H1 (cell line): ENCODE data around the gene RANBP2. TPM values are rescaled to one million over a fixed set of nuclear protein-coding genes. Genes with fewer than 3 reads are reported as not detected.

Experiments
- CTCF ChIA-PET: fragments of 300-600 bp; sonication (Branson Sonifier 250); formaldehyde crosslinking; loops from one replicate; lab custom pipeline; 2021; ENCODE audit not compliant: partially characterized antibody; lab: Charles Lee
- POLR2A ChIA-PET: fragments of 300-600 bp; sonication (Branson Sonifier 250); formaldehyde crosslinking; loops from one replicate; lab custom pipeline; 2021; ENCODE audit warnings: inconsistent platforms; ENCODE audit not compliant: partially characterized antibody; lab: Charles Lee
- DNase-seq, 2 experiments: peaks; one replicate each; pipeline versions ENCODE4 v3.0.0 to v3.0.0-alpha.2; 2010 to 2022; ENCODE audit warnings: low spot score in 2 of 2, low read depth in 1 of 2, mixed read lengths in 1 of 2
- FAIRE-seq: peaks from 2 replicates; lab custom pipeline; 2011; peaks lifted over from hg19 to GRCh38; lab: Jason Lieb, UNC
- H2AFZ ChIP-seq: 2 replicates; pipeline ENCODE4 v1.8.1; 2012; ENCODE audit warnings: low read length, inconsistent platforms
- H2AK5ac ChIP-seq: 2 replicates; pipeline ENCODE4 v1.6.1; 2013; ENCODE audit warnings: low read depth, low read length
- H2BK120ac ChIP-seq: replicated peaks from 2 replicates; pipeline ENCODE3; 2013; ENCODE audit warnings: low read depth, low read length, inconsistent platforms
- H2BK12ac ChIP-seq: 2 replicates; pipeline ENCODE4 v1.6.1; 2013; ENCODE audit warnings: low read depth, low read length
- H2BK15ac ChIP-seq: 2 replicates; pipeline ENCODE4 v1.6.1; 2013; ENCODE audit warnings: low read length
- H2BK20ac ChIP-seq: 2 replicates; pipeline ENCODE4 v1.6.1; 2013; ENCODE audit warnings: low read length
- H2BK5ac ChIP-seq: 2 replicates; pipeline ENCODE4 v1.6.1; 2013; ENCODE audit warnings: low read depth, low read length
- H3K14ac ChIP-seq: 2 replicates; pipeline ENCODE4 v1.6.1; 2013; ENCODE audit warnings: inconsistent platforms; ENCODE audit not compliant: insufficient read length
- H3K18ac ChIP-seq: 2 replicates; pipeline ENCODE4 v1.6.1; 2013; ENCODE audit warnings: low read length; ENCODE audit errors: extremely low read depth
- H3K23ac ChIP-seq: 2 replicates; pipeline ENCODE4 v1.6.1; 2013; ENCODE audit warnings: inconsistent platforms; ENCODE audit not compliant: insufficient read length
- H3K23me2 ChIP-seq: 2 replicates; pipeline ENCODE4 v1.6.1; 2013; ENCODE audit warnings: low read depth, low read length
- H3K27ac ChIP-seq: 2 replicates; pipeline ENCODE4 v1.6.1; 2011; ENCODE audit warnings: low read depth, low read length, inconsistent platforms
- H3K27me3 ChIP-seq, 4 experiments: replicated peaks in 1 of 4; 1 replicate in 1 of 4; 2 replicates in 3 of 4; pipeline versions ENCODE4 v1.6.1 to v1.8.1; 2011 to 2013; ENCODE audit warnings: low read length in 3 of 4, mild to moderate bottlenecking in 3 of 4, inconsistent platforms in 2 of 4, mixed read lengths in 2 of 4, moderate library complexity in 1 of 4; ENCODE audit not compliant: control insufficient read depth in 3 of 4, insufficient read depth in 3 of 4; ENCODE audit errors: extremely low read depth in 1 of 4
- H3K36me3 ChIP-seq, 4 experiments: 2 replicates each; pipeline versions ENCODE4 v1.6.1 to v1.8.1; 2011 to 2013; ENCODE audit warnings: mild to moderate bottlenecking in 4 of 4, low read length in 3 of 4, moderate library complexity in 2 of 4, control low read depth in 1 of 4, inconsistent platforms in 1 of 4; ENCODE audit not compliant: insufficient read depth in 4 of 4, control insufficient read depth in 2 of 4
- H3K4ac ChIP-seq: replicated peaks from 2 replicates; pipeline ENCODE3; 2013; ENCODE audit warnings: low read length, low read depth, mixed read lengths, inconsistent platforms; ENCODE audit not compliant: insufficient read length
- H3K4me1 ChIP-seq, 4 experiments: replicated peaks in 1 of 4; 1 replicate in 1 of 4; 2 replicates in 3 of 4; pipeline versions ENCODE4 v1.6.1 to v1.8.1; 2011 to 2013; ENCODE audit warnings: low read length in 3 of 4, inconsistent platforms in 2 of 4, mixed read lengths in 1 of 4; ENCODE audit not compliant: insufficient read depth in 4 of 4, control insufficient read depth in 3 of 4
- H3K4me2 ChIP-seq, 2 experiments: 2 replicates each; pipeline versions ENCODE4 v1.6.1 to v1.8.1; 2011 to 2013; ENCODE audit warnings: low read depth in 2 of 2, low read length in 2 of 2, control low read depth in 1 of 2, inconsistent platforms in 1 of 2, mild to moderate bottlenecking in 1 of 2; ENCODE audit not compliant: insufficient read depth in 1 of 2
- H3K4me3 ChIP-seq, 4 experiments: fragments of 200-600, 300-600 bp in 1 of 4; sonication (generic), shearing (Covaris generic), sonication (Bioruptor Twin) in 1 of 4; 2 replicates each; pipeline versions ENCODE4 v1.5.1 to v1.8.1; 2011 to 2016; ENCODE audit warnings: low read length in 4 of 4, low read depth in 3 of 4, control low read depth in 2 of 4, inconsistent platforms in 2 of 4, mild to moderate bottlenecking in 2 of 4, mixed read lengths in 1 of 4, moderate library complexity in 1 of 4; ENCODE audit not compliant: insufficient read depth in 2 of 4; ENCODE audit errors: extremely low read depth in 1 of 4
- H3K56ac ChIP-seq: replicated peaks from 2 replicates; pipeline ENCODE3; 2013; ENCODE audit warnings: low read depth, mild to moderate bottlenecking, mixed read lengths, low read length, inconsistent platforms; ENCODE audit not compliant: insufficient read length
- H3K79me1 ChIP-seq: 2 replicates; pipeline ENCODE4 v1.6.1; 2013; ENCODE audit warnings: low read depth, low read length, control low read depth
- H3K79me2 ChIP-seq, 2 experiments: 2 replicates each; pipeline versions ENCODE4 v1.6.1 to v1.8.1; 2012 to 2013; ENCODE audit warnings: low read length in 2 of 2, mild to moderate bottlenecking in 2 of 2, inconsistent platforms in 1 of 2; ENCODE audit not compliant: insufficient read depth in 2 of 2, control insufficient read depth in 1 of 2
- H3K9ac ChIP-seq, 4 experiments: replicated peaks in 1 of 4; 1 replicate in 1 of 4; 2 replicates in 3 of 4; pipeline versions ENCODE4 v1.6.1 to v1.8.1; 2011 to 2013; ENCODE audit warnings: low read depth in 3 of 4, low read length in 3 of 4, control low read depth in 2 of 4, mild to moderate bottlenecking in 2 of 4, moderate library complexity in 2 of 4, inconsistent platforms in 1 of 4; ENCODE audit errors: extremely low read depth in 1 of 4
- H3K9me3 ChIP-seq, 2 experiments: 2 replicates each; pipeline versions ENCODE4 v1.6.1 to v1.8.1; 2012 to 2013; ENCODE audit warnings: mild to moderate bottlenecking in 2 of 2, moderate library complexity in 2 of 2, control low read depth in 1 of 2, inconsistent platforms in 1 of 2, low read depth in 1 of 2, low read length in 1 of 2, mixed read lengths in 1 of 2; ENCODE audit not compliant: insufficient read depth in 2 of 2
- H4K20me1 ChIP-seq, 2 experiments: replicated peaks in 1 of 2; 2 replicates each; pipeline versions ENCODE3 to v1.8.1; 2011 to 2013; ENCODE audit warnings: inconsistent platforms in 2 of 2, low read length in 2 of 2, mild to moderate bottlenecking in 1 of 2; ENCODE audit not compliant: insufficient read depth in 2 of 2, control insufficient read depth in 1 of 2
- H4K5ac ChIP-seq: 2 replicates; pipeline ENCODE4 v1.6.1; 2013; ENCODE audit warnings: low read length, low read depth, mixed read lengths, inconsistent platforms; ENCODE audit not compliant: insufficient read length
- H4K8ac ChIP-seq: 2 replicates; pipeline ENCODE4 v1.8.0; 2013; ENCODE audit warnings: mild to moderate bottlenecking, moderate library complexity, low read length, inconsistent platforms; ENCODE audit not compliant: insufficient read depth; ENCODE audit errors: extremely low read depth
- H4K91ac ChIP-seq: replicated peaks from 2 replicates; pipeline ENCODE3; 2013; ENCODE audit warnings: low read length, mixed read lengths, inconsistent platforms; ENCODE audit not compliant: insufficient read length
- BACH1 ChIP-seq: IDR thresholded peaks from 2 replicates; pipeline ENCODE4 v1.6.1; 2012; ENCODE audit warnings: low read length, improper control_type of control experiment
- CHD1 ChIP-seq: IDR thresholded peaks from 2 replicates; pipeline ENCODE4 v1.6.1; 2012; ENCODE audit warnings: low read depth, low read length, improper control_type of control experiment
- CTBP2 ChIP-seq: IDR thresholded peaks from 2 replicates; pipeline ENCODE4 v1.7.0; 2011; ENCODE audit warnings: borderline replicate concordance, mild to moderate bottlenecking, moderate library complexity, mixed read lengths, low read length; ENCODE audit not compliant: insufficient read depth, insufficient read length
- EP300 ChIP-seq, 2 experiments: IDR thresholded peaks; 1 replicate in 1 of 2; 2 replicates in 1 of 2; pipeline ENCODE4 v1.6.1; 2011 to 2012; ENCODE audit warnings: low read depth in 2 of 2, low read length in 2 of 2, mild to moderate bottlenecking in 2 of 2, borderline replicate concordance in 1 of 2, inconsistent platforms in 1 of 2, moderate library complexity in 1 of 2
- EZH2 ChIP-seq: fragments of 200-600 bp; sonication (generic); IDR thresholded peaks from 2 replicates; pipeline ENCODE4 v1.7.1; 2012; ENCODE audit warnings: low read depth, mild to moderate bottlenecking, moderate library complexity, low read length, inconsistent platforms; ENCODE audit not compliant: severe bottlenecking
- HDAC2 ChIP-seq, 2 experiments: fragments of 300-600 bp in 1 of 2; sonication (generic) in 1 of 2; IDR thresholded peaks; 2 replicates each; pipeline ENCODE4 v1.6.1; 2011 to 2012; ENCODE audit warnings: low read depth in 2 of 2, low read length in 2 of 2, mild to moderate bottlenecking in 2 of 2, moderate library complexity in 2 of 2, borderline replicate concordance in 1 of 2, inconsistent platforms in 1 of 2
- KDM1A ChIP-seq: fragments of 200-600, 300-600 bp; sonication (generic); IDR thresholded peaks from 2 replicates; pipeline ENCODE4 v1.7.1; 2016; ENCODE audit warnings: mild to moderate bottlenecking, low read length, borderline replicate concordance
- KDM4A ChIP-seq: IDR thresholded peaks from one replicate; pipeline ENCODE4 v1.7.1; 2012; ENCODE audit warnings: low read depth, mild to moderate bottlenecking, moderate library complexity, low read length, inconsistent platforms; ENCODE audit not compliant: severe bottlenecking
- RBBP5 ChIP-seq: IDR thresholded peaks from 2 replicates; pipeline ENCODE4 v1.7.1; 2012; ENCODE audit warnings: low read depth, mild to moderate bottlenecking, inconsistent platforms, low read length, moderate library complexity, borderline replicate concordance
- SUZ12 ChIP-seq: fragments of 200-600 bp; sonication (generic); IDR thresholded peaks from 2 replicates; pipeline ENCODE4 v1.6.1; 2012; ENCODE audit warnings: mild to moderate bottlenecking, inconsistent platforms, low read length, moderate library complexity, mixed read lengths
- TAF7 ChIP-seq: optimal IDR thresholded peaks from 2 replicates; pipeline ENCODE3; 2011; ENCODE audit warnings: low read depth, mild to moderate bottlenecking, inconsistent platforms, low read length, moderate library complexity, borderline replicate concordance
- TCF12 ChIP-seq: IDR thresholded peaks from 2 replicates; pipeline ENCODE4 v1.6.1; 2011; ENCODE audit warnings: low read depth, mild to moderate bottlenecking, low read length
- WGBS, 2 experiments: shearing (Covaris generic) in 1 of 2; methylation state at CpG; one replicate each; pipeline versions ENCODE4 v1.1.6 to v1.1.7; 2013 to 2015; ENCODE audit warnings: low lambda C conversion rate in 2 of 2, mixed read lengths in 2 of 2, inconsistent platforms in 1 of 2, low coverage in 1 of 2, missing lambda C conversion rate in 1 of 2; ENCODE audit not compliant: insufficient replicate concordance in 2 of 2, insufficient coverage in 1 of 2, insufficient read length in 1 of 2; ENCODE audit errors: extremely low coverage in 1 of 2, missing lambda C conversion rate in 1 of 2; 5-methylcytosine and 5-hydroxymethylcytosine counted together
- polyA plus RNA-seq, 7 experiments: library from polyadenylated mRNA; depleted of rRNA in 3 of 7; stranded (reverse) in 5 of 7; unstranded in 2 of 7; fragments of >200 nt in 5 of 7; fragments of 200-250 nt in 2 of 7; gene quantifications; 1 replicate in 5 of 7; 2 replicates in 1 of 7; 4 replicates in 1 of 7; pipeline versions ENCODE4 v1.2.1 to v1.2.3, GENCODE V29; 2011 to 2013; ENCODE audit warnings: missing spikeins in 2 of 7, mixed read lengths in 2 of 7
- total RNA-seq: library from RNA; stranded (reverse); fragmentation: NEBNext Ultra II Directional; extraction: Animal tissue kit (Norgen Biotek cat#: 25700); gene quantifications from 2 replicates; pipeline ENCODE4 v1.2.1, GENCODE V29; 2021

RANBP2 gene
- total and polyA plus RNA-seq, 2 of the 8 experiments (the other 6 are each of a cell fraction or from before 2014, with no cell fraction given): 8.2 to 95.9 TPM

DNA sequence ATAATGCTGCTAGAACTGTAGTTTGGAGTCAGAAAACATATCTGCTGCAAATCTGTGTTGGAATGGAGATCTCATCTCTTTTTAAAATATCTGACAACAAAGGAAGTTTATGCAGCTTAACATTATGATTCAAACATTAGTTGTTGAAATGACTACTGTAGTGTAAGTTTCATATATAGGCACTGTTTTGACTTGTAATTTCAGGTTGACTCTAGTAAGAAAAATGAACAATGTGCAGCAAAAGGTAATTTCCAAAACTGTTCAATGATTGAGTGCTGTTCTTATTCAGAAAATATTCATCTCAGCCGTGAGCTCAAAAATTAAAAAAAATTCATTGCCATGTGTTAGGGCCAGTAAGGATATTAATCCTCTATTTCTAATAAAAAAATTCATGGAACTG lies 115.8 kb downstream of the RANBP2 start:
- TF ChIP-seq KDM4A (no peak), RBBP5 (no peak), EZH2 (no peak), TCF12 (no peak), TAF7 (no peak), CTBP2 (no peak), EP300 (IDR thresholded peaks at IDR 0.05; ENCODE audit: borderline replicate concordance in 1 of 2, low read depth in 2 of 2, low read length in 2 of 2) (no peak), CHD1 (no peak), HDAC2 (IDR thresholded peaks at IDR 0.05; ENCODE audit: borderline replicate concordance in 1 of 2, low read depth in 2 of 2, low read length in 2 of 2) (no peak), KDM1A (no peak), BACH1 (no peak), SUZ12 (no peak)
- Histone ChIP-seq H3K36me3 (peaks cover 0 to 4% (median under 1%) of the 10 kb centered on the region in 4 experiments; a peak in 2 of 8 replicates), H3K4ac (no peak overlapping the region), H3K9ac (no peak overlapping the region), H3K79me2 (no peaks in the 10 kb centered on the region), H3K27me3 (no peaks in the 10 kb centered on the region), H4K8ac (no peak overlapping the region), H2BK15ac (no peak overlapping the region), H3K4me2 (no peak overlapping the region), H2BK5ac (no peak overlapping the region), H3K4me3 (no peak overlapping the region), H3K14ac (no peak overlapping the region), H3K4me1 (0 out of 7 replicates have a peak, but pooled peaks cover 0 to 2% (median 0%) of the 10 kb centered on the region in 4 experiments), H3K23ac (no peak overlapping the region), H2BK20ac (no peak overlapping the region), H3K9me3 (peaks cover 3 to 5% of the 10 kb centered on the region in 2 experiments; a peak in 2 of 4 replicates), H3K27ac (no peak overlapping the region), H4K91ac (no peak overlapping the region), H3K56ac (no peak overlapping the region), H2AFZ (no peak overlapping the region), H3K18ac (no peak overlapping the region), H3K23me2 (no peaks in the 10 kb centered on the region), H2BK12ac (no peak overlapping the region), H4K20me1 (no peaks in the 10 kb centered on the region), H2AK5ac (no peak overlapping the region), H4K5ac (no peak overlapping the region), H3K79me1 (no peaks in the 10 kb centered on the region), H2BK120ac (no peak overlapping the region)
- no peak for DNase-seq
- FAIRE-seq: no peak
- 96% methylated on average over 1 of the region's 1 CpG; no CpG with 5 or more reads in 1 of the 2 experiments for WGBS, 2 experiments
- ChIA-PET POLR2A (no interaction called here), CTCF (no interaction called here)
